Ecto neural progenitor cell (in vitro differentiated cells): ENCODE data around the gene KCTD5.

Experiments used
- DNase-seq: peaks from one replicate; pipeline ENCODE4 v3.0.0-alpha.2; 2018; ENCODE audit warnings: low spot score

Gene KCTD5

DNA sequence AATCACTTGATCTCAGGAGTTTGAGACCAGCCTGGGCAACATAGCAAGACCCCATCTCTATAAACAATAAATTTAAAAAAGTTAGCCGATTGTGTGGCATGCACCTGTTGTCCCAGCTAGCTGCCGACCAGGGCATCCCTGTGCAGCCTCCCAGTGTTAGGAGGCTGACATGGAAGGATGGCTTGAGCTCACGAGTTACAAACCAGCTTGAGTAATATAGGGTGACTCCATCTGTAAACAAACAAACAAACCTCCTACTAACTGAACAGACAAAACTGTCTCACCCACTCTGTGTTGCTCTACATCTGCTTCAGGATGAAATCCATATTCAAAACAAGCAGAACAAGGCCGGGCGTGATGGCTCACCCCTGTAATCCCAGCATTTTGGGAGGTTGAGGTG, 44.6 kb downstream of the KCTD5 start:
- DNase-seq = no peak

DNA sequence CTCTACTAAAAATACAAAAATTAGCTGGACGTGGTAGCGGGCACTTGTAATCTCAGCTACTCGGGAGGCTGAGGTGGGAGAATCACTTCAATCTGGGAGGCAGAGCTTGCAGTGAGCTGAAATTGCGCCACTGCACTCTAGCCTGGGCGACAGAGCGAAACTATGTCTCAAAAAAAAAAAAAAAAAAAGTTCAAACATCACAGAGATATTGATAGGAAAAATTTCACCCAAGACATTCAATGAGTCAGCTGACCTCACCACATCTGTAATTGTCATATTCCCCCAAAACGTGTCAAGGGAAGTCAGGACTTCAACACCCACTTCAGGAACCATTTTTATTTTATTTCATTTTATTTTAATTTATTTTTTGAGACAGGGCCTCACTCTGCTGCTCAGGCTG, 45.7 kb downstream of the KCTD5 start:
- DNase-seq = no peak

DNA sequence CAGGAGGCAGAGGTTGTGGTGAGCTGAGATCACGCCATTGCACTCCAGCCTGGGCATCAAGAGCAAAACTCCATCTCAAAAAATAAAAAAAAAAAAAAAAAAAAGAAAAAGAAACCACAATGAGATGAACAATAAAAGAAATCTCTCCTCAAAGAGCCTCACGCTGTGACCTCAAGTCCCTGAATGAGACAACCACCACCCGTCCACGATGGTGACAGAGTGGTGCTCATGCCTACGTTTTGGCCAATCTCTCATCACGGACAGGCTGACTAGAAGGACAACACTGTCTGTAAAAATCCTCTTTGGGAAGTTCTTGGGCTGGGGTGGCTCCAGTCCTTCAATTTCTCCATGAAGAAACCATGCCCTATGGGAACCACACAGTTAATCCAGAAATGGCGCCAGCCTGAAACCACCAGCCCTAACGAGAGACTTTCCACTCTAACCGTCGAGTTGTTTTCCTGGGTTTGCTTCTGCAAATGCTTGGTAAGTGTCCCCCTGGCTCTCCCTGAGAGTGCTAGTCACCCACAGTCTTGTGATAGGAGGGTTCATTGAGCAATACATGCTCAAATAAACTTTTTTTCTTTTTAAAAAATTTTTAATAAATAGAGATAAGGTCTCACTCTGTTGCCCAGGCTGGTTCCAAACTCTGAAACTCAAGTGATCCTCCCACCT, 52.7 kb downstream of the KCTD5 start:
- no peak for DNase-seq

DNA sequence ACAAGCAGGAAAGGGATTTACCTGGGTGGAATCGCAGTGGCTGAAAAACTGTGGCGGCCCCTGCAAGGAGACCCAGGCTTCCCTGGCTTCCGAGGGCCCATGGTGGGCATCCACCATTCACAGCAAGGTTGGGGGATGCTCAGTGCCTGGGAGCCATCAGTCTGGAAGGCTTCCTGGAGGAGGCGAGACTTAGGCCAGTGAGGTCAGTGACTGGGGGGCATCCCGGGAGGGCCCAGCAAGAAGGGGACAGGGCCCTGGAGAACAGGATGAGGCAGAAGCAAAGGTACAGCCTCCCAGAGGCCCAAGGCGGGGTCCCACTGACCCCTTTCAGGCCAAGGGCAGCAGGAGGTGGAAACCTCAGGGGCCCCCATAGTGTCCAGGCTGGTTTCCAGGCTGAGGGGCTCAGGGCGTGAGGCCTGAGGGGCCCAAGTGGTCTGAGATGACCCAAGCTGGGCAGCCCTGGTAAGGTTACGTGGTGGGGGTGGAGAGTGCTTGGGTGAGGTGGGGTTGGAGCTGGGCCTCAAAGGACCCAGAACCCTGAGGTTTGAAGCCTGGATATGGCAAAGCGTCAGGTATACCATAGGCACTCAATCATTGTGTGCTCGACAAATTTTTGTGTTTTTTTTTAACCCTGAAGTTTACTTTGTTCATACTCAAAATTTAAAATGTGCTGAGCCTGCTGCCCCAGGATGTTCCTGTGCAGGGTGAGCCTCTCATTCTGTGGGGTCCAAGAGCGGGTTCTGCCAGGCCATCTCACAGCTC, 54.3 kb downstream of the KCTD5 start:
- DNase-seq = no peak

DNA sequence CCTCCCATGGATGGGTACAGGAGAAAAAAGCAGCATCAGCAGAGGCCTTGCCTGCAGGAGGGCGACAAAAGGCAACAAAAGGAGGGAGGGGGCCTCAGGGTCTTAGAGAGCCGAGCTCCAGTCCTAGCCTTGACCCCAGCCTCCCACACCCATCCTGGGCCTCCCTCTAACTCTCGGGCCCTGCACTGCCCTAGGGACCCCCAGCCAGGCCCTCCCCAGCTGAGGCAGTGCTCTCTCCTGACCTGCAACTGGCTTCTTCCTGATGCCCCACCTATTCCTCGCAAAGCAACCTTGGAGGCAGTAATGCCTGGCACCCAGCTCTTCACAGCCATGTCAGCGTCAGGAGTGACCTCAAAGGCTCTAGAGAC, 54.9 kb downstream of the KCTD5 start:
- no peak for DNase-seq

DNA sequence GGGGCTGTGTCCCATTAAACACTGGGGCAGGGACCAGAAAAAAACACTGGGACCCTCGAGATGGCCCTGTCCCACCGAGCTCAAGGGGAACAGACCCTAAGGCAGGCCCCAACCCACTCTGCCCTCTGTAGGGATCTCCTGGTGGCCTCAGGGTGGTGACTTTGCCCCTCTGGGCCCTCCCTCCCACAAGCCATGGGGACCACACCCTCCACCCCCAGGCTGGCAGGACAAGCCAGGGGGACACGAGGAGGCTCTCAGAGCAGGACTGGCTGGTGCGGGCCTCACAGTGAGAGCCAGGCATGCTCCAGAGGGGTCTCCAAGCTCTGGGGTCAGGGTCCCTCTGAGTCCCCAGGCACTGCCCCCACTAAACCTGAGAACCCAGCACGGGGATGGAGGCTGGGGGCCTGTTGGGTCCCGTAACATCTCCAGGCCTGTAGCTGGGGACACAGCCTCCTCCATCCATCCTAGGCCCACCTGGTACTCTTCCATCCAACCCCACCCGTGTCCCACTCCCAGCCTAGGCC, 55.6 kb downstream of the KCTD5 start:
- no peak for DNase-seq

DNA sequence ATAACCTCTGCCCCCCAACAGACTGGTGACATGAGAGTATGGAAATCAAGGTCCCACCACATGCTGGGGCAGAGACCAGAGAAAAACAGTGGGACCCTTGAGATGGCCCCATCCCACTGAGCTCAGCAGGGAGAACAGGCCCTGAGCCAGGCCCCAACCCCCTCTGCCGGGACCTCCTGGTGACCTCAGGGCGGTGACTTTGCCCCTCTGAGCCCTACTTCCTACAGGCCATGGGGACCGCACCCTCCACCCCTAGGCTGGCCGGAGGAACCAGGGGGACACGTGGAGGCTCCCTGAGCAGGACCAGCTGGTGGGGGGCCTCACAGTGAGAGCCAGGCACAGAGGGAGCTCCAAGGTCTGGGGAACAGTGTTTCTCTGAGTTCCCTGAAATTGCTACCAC, 56.3 kb downstream of the KCTD5 start:
- no peak for DNase-seq

DNA sequence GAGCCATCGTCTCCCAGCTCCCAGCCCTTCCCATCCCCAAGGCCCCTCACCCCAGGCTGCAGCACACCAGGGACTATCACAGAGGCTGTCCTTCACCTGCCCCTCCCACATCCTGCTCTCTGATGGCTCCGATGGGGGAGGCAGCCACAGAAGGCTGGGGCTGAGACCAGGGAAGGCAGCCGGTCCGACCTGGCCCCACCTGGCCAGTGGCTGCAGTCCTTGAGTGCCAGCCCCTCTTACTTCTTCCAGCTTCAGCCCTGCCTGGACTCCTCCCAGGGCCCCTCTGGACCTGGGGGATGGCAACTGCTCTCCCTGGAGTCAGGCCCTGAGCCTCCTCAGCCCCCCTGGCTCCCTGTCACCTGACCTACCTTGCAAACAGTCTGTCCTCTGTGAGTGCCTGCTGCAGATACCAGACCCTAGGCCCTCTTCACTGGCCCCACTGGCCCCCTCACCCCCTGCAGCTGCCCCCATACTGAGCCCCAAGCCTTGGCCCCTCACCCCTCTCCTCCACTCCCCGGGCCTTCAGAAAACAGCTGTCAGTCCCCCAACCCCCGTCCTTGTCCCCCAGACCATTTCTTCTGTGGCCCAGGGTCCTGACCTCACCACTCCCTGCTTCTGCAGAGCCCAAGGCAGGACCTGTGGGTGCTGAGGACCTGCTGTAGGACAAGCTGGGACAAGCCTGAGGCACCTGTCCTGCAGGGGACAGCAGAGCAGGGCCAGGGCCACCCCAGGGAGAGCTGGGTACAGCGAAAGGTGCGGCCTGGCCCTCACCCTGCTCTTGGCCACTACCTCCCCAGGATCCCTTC, 57.5 kb downstream of the KCTD5 start:
- DNase-seq = no peak

DNA sequence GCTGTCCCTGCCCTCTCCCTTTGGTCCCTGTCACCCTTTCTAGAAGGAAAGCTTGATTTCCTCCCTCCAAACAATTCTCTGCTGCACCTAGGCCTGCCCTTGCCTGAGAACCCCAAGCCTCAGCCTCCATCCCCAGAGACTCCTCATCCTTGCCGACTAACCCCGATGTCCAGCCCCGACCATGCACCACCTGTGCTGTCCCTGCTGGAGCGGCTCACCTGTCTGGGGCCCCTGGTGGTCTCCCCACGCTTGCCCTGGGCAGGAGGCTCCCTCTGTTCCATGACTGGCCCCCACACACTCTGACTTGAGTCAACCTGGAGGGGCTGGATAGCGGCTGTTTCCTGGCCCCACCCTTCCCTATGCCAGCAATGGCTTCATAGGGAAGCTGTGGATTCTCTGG, 58.2 kb downstream of the KCTD5 start:
- no peak for DNase-seq

DNA sequence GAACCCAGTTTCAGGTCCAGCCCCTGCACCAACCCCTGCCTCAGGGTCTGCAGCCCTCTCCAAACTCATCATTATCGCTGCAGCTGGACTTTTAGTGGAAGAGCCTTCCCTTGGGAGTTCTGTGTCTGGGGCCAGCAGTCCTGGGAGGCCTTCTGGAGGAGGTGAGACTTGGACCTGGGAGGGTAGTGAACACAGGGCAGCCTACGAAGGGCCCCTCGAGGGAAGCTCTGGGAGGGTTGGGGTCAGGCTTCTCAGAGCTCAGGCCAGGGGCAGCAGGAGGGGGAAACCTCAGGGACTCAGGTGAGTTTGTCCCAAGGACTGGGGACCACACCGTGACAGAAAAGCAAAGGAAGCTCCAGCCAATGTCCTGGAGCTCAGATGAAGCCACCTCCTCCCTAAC, 58.8 kb downstream of the KCTD5 start:
- DNase-seq = no peak

DNA sequence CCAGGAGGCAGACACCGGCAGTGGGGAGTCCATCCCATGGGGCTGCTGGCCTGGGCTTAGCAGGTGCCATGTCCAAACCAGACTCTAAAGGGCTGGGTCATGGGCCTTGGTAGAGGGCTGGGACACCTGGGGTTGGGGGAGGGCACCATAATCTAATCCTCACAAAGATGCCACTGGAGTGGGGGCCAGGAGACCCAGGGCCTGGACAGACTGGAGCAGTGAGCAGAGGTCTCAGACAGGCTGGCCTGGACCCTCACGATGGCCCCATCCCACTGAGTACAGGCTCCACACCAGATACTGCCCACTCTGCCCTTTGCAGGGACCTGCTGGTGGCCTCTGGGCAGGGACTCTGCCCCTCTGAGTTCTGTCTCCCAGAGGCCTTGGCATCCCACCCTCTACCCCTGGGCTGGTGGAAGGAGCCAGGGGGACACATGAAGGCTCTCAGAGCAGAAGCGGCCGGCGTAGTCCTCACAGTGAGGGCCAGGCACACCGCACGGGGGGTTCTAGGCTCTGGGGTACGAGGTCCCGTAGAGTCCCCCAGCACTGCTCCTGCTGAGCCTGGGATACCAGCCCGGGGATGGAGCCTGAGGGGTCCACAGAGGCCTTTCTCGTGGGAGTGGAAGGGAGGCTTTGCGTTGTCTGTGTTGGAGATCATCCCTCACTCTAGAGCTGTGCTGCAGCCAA, 60.1 kb downstream of the KCTD5 start:
- no peak for DNase-seq

DNA sequence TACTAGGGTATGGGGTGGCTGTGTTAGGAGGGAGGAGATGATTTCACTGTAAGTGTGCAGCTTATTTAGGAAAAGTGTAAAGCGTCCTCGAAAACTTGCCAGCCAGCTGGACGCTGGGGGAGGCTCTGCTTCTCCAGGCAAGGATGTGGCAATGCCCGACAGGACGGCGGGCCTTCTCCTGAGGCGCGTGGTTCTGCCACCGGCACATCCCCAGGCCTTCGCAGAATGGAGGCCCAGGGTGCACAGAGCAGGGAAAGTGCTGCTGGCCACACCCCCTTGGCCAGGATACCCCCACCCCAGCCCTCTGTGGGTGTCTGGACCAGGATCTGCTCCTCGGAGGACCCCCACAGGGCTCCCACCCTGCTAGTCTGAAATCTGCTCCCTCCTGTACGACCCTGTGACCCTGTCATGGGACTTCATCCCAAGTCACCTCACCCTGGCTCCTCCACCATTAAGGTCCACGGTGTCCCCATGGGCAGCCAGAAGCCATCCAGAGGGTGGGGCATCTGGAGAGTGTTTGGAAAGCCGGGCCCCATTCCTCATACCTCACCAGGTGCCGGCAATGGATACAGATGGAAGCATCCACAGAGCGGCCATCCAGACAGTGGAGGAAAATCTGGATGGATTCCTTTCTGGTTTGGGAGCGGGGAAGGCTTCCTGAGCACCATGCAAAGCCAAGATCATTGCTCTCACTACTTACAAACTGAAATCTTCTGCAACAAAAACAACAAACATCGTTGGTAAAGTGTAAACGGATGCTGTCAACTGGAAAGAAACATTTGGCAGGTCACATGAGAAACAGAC, 60.9 kb downstream of the KCTD5 start:
- no peak for DNase-seq

DNA sequence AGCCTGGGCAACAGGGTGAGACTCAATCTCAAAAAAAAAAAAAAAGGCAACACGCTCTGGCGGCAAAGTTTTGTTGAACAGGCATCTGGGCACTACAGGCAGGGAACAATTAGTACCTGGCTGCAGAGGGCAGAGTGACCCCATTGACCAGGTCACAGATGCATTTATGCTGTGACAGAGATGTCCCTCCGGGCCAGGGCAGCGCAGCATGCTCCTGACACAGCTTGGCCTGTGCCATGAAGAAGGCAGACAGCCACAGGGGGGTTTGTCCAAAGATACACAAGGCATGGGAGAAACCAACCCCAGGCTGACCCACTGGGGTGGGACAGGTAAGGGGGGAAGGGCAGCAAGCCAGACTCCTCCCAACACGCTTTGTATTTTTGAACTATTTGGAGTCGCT, 62.4 kb downstream of the KCTD5 start:
- DNase-seq = no peak

DNA sequence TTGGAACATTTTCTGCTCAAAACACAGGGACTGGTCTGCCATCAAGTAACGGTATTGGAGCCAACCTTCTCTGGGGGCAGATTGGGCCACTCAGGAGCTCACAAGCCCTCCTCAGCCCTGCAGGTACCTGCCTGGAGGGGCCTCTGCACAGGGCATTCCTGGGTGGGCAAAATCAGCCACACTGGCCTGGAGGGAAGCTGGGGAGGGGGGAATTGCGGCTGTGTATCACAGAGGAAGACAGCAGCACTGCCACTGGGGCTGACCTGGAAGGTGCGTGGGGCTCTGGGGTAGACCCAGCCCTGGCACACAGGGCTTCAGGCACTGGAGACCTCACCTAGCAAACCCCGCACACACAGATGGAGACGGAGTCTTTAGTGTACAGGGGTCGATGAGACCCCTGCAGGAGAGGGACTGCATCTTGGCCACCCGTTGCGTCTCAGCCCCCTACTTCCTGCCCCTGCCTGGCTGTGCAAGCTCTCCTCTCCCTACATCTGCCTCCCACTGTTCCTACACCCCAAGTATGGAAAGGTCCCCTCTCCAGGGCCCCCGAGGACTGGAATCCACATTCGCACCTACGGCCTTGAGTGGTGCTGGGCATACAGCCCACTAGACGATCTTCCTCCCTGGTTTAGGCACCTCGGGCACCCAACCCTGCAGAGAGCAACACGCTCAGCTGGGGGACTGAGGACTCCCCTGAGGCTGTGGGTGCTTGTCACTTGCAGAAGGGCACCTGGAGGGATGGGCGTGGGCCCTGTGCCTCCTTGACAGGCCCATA, 63.0 kb downstream of the KCTD5 start:
- no peak for DNase-seq

DNA sequence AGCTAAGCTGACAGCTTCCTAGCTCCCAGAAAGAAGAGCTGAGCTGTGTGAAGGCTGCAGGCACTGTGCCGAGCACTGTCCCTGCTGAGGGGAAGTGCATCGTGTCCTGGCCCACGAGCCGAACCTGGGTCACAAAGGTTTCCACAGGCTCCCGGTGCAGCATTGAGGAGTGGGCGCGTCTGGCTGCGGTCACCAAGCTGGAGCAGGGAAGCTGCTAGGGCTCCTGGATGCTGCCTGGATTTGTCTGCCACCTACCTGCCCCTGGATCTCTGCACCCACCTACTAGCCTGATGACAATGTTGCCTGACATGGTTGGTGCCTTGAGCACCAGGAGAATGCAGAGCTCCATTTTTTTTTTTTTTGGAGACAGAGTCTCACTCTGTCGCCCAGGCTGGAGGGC, 63.6 kb downstream of the KCTD5 start:
- no peak for DNase-seq

DNA sequence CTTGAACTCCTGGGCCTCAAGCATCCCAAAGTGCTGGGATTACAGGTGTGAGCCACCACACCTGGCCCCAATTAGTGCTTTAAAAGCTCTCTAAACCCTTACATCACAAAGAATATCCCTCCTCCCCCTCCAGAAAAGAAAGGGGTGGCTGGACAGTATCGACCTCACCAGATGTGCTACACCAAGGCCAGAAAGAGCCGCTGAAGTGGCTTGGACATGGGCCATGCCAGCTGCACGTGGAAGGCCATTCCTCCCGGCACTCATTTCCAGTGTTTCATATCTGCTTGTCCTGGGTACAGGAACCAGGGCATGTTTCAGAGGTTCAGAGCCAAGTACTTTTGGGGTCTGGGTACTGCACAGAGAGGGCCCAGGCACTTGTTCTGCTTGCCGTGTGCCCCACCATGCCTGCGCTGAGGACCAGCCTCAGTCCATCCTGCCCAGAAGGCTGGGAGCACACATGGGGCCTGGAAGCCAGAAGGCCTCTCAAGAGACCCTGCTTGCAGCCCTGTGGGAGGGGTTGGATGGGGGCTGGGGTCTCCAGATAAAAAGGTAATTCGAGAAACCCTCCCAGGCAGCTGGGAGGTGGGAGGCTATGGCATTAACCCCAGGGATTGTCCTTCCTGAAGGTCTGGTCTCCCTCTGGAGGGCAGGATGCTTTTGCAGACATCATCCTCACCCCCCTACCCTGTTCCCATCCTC, 66.6 kb downstream of the KCTD5 start:
- DNase-seq = no peak

DNA sequence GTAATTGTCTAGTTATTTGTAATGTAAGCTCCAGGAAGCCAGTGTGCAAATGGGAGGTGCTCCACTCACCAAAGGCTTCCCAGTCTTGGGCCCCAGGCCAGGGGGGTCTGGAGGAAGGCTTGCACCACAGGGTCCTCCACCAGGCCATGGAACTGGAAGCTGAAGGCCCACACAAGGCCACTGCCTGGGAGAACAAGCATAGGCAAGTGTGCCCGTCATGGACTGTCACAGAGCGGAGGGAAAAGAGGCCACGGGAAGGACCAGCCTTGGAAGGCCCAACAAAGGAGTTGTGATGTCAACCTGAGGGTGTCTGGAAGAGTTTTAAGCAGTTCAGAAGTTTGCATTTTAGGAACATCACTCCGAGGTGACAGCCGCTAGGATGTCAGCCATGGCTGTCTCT, 67.2 kb downstream of the KCTD5 start:
- DNase-seq = no peak

DNA sequence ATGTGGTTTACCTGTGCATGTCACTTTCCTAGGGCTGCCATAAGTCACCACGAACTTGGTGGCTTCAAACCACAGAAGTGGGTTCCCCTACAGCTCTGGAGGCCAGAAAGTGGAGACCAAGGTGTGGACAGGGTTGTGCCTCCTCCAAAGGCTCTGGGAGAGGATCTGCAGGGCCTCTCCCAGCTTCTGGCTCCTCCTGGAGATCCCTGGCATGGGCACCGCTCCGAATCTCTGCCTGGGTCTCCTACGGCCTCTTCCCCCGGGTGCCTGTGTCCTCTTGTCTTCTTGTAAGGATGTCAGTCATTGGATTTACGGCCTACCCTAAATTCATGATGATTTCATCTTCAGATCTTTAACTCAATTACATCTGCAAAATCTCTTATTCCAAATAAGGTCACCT, 67.6 kb downstream of the KCTD5 start:
- DNase-seq = no peak

DNA sequence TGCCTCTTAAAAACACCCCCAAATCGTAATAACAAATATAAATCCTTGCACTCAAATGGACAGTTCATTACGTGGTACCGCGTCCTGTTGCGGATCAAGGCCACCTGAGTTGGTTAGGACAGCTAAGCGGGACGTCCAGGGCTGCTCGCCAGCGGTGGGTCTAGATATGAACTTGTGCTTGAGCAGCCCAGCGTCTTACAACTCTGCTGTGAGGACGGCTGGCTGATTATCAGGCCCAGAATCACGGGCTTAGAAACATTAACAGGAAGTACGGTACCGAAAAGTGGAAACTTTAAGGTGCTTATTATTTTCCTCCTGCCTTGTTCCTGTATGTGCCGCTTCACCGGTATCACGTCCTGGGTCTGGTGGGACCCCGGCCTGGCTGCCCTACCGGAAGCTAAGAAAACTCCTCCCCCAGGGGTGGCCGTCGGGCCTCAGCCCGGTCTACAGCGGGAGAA, 69.3 kb downstream of the KCTD5 start:
- DNase-seq = no peak
